Measurements from ENCODE around the gene DDTL. TPM values are rescaled to one million over a fixed set of nuclear protein-coding genes. Genes with fewer than 3 reads are reported as not detected.
"Not testable (repeated sequence)": the region's sequence is repeated elsewhere in the genome, so short reads cannot be mapped to it uniquely, and the experiment has no call there.

Gene DDTL
- total and polyA plus RNA-seq, 9 of the 15 experiments (the other 6 are each of a cell fraction or from before 2014, with no cell fraction given) = 0.05 to 1.7 (median 0.59) TPM; not detected in 4

GRCh38 chr22:23970816-23971486, 4.3 kb downstream of the DDTL start:
- peaks cover 17% of the 10 kb centered on the region for H3K79me2 ChIP-seq (ENCODE audit: control insufficient read depth, insufficient read depth, low read length)
- H3K27me3 ChIP-seq (ENCODE audit: control insufficient read depth in 2 of 2, insufficient read depth in 2 of 2, low read length in 2 of 2) = no peaks in the 10 kb centered on the region
- ChIA-PET CTCF (ENCODE audit: low intra/inter-chr PET ratio) (no interaction called here), POLR2A (interaction anchor here (0.5 to 1.9 kb wide), 4 partner anchors 40 to 57 kb away, joined by 3 to 6 read pairs (median 4); no protein-coding TSS in a partner anchor)
- peaks cover 29% of the 10 kb centered on the region for H3K36me3 ChIP-seq (ENCODE audit: control insufficient read depth, insufficient read depth, low read length)
- H3K9me3 ChIP-seq (replicated peaks; ENCODE audit: control insufficient read depth, insufficient read depth, low read depth, low read length) = no peaks in the 10 kb centered on the region
- DNase-seq (ENCODE audit: extremely low read depth in 1 of 4, low spot score in 3 of 4) (peak; percentile 11 to 29 (median 12)), ATAC-seq (no peak), FAIRE-seq (no peak)
- intact Hi-C loops (cut with micrococcal nuclease) = no loop called here
- no peak overlapping the region for H2AFZ ChIP-seq (ENCODE audit: low read depth, low read length)
- H3K4me1 ChIP-seq (replicated peaks in 1 of 2; ENCODE audit: control insufficient read depth in 2 of 2, insufficient read depth in 2 of 2, low read length in 2 of 2) = peaks cover 0 to 4% of the 10 kb centered on the region in 2 experiments; a peak in 2 of 5 replicates
- no TSS peak for BruUV-seq (replicated peaks)
- in situ Hi-C loops (cut with MboI) = loop anchor here (25.0 kb wide), 1 partner anchor 541 kb away; no protein-coding TSS in a partner anchor
- no peak overlapping the region for H3K9ac ChIP-seq (ENCODE audit: insufficient read depth in 1 of 2, low read depth in 2 of 2, low read length in 2 of 2)
- peak; percentile 44; the same call in 1 of the 2 replicates for TF ChIP-seq TEAD4 (IDR thresholded peaks at IDR 0.05; ENCODE audit: low read length)
- no peak for TF ChIP-seq TEAD4 (CRISPR knock-in tag; IDR thresholded peaks at IDR 0.05; ENCODE audit: borderline replicate concordance)
- TF ChIP-seq CBFA2T3 (IDR thresholded peaks at IDR 0.05) = peak; percentile 58
- peak; percentile 29; the same call in 1 of the 2 replicates for TF ChIP-seq POLR2G (IDR thresholded peaks at IDR 0.05; ENCODE audit: low read depth, low read length)
- TF ChIP-seq ZNF165 (CRISPR knock-in tag; IDR thresholded peaks at IDR 0.05; ENCODE audit: borderline replicate concordance) = no peak
- no peak for TF ChIP-seq ASH1L (IDR thresholded peaks at IDR 0.05; ENCODE audit: borderline replicate concordance, low read depth, partially characterized antibody)
- TF ChIP-seq TAL1 (IDR thresholded peaks at IDR 0.05) = peak; percentile 28; the same call in 1 of the 2 replicates
- TF ChIP-seq ZBTB26 (CRISPR knock-in tag; IDR thresholded peaks at IDR 0.05) = no peak
- TF ChIP-seq TCF3 (CRISPR knock-in tag; IDR thresholded peaks at IDR 0.05) = peak; percentile 36
- no peak for TF ChIP-seq PHF21A (IDR thresholded peaks at IDR 0.05; ENCODE audit: borderline replicate concordance, low read depth)
- 0 out of 2 replicates have a peak, but pooled peaks have one; percentile 26 for TF ChIP-seq RBFOX2 (IDR thresholded peaks at IDR 0.05; ENCODE audit: low read depth, low read length)
- TF ChIP-seq ZNF146 (CRISPR knock-in tag; IDR thresholded peaks at IDR 0.05; ENCODE audit: unreplicated experiment) = no peak
- TF ChIP-seq CBFA2T2 (conservative IDR thresholded peaks at IDR 0.05) = peak; percentile 42
- H4K20me1 ChIP-seq (replicated peaks; ENCODE audit: control insufficient read depth, insufficient read depth, low read length) = no peaks in the 10 kb centered on the region
- 52% methylated on average over 2 of the region's 6 CpGs for WGBS (ENCODE audit: insufficient coverage, low coverage, missing lambda C conversion rate)
- no peaks in the 10 kb centered on the region for H3K9me1 ChIP-seq (ENCODE audit: control insufficient read depth, insufficient read depth, low read length)
- H3K27ac ChIP-seq (ENCODE audit: extremely low read depth, low read depth, low read length) = no peak overlapping the region
- no peak overlapping the region for H3K4me3 ChIP-seq
- no peak overlapping the region for H3K4me2 ChIP-seq (ENCODE audit: insufficient read depth, low read length)

- 88% methylated on average over 1 of the region's 3 CpGs for WGBS (ENCODE audit: insufficient coverage, low coverage, missing lambda C conversion rate)
- H3K27me3 ChIP-seq (ENCODE audit: control insufficient read depth in 2 of 2, insufficient read depth in 2 of 2, low read length in 2 of 2); H3K9ac ChIP-seq (ENCODE audit: insufficient read depth in 1 of 2, low read depth in 2 of 2, low read length in 2 of 2); BruUV-seq (replicated peaks); H3K4me2 ChIP-seq (ENCODE audit: insufficient read depth, low read length); H3K4me3 ChIP-seq; intact Hi-C loops (cut with micrococcal nuclease); FAIRE-seq; H3K9me1 ChIP-seq (ENCODE audit: control insufficient read depth, insufficient read depth, low read length); H2AFZ ChIP-seq (ENCODE audit: low read depth, low read length); ATAC-seq; CTCF ChIA-PET (ENCODE audit: low intra/inter-chr PET ratio); H3K9me3 ChIP-seq (replicated peaks; ENCODE audit: control insufficient read depth, insufficient read depth, low read depth, low read length); H3K27ac ChIP-seq (ENCODE audit: extremely low read depth, low read depth, low read length); H4K20me1 ChIP-seq (replicated peaks; ENCODE audit: control insufficient read depth, insufficient read depth, low read length); H3K4me1 ChIP-seq (replicated peaks in 1 of 2; ENCODE audit: control insufficient read depth in 2 of 2, insufficient read depth in 2 of 2, low read length in 2 of 2): not testable (repeated sequence)
- Histone ChIP-seq H3K36me3 (ENCODE audit: control insufficient read depth, insufficient read depth, low read length) (peaks cover 29% of the 10 kb centered on the region), H3K79me2 (ENCODE audit: control insufficient read depth, insufficient read depth, low read length) (peaks cover 17% of the 10 kb centered on the region)
- peak in 3 of 4 experiments; percentile 1 to 7 (median 6) for DNase-seq (ENCODE audit: extremely low read depth in 1 of 4, low spot score in 3 of 4)
- POLR2A ChIA-PET = interaction anchor here (1.4 to 1.9 kb wide), 2 partner anchors 41 to 42 kb away, joined by 4 to 6 read pairs; no protein-coding TSS in a partner anchor
- in situ Hi-C loops (cut with MboI) = loop anchor here (25.0 kb wide), 1 partner anchor 540 kb away; no protein-coding TSS in a partner anchor
These were observed 5.2 kb downstream of the DDTL start for GRCh38 chr22:23971927-23972326.
